Measurements from ENCODE around the gene CEP164.

CEP164 gene

GRCh38 chr11:117295438-117296137 is 32.1 kb upstream of the CEP164 start:
- no peak for TF ChIP-seq CTCF (IDR thresholded peaks at IDR 0.05; ENCODE audit: control extremely low read depth, extremely low read depth, low read depth, missing control alignments)
- POLR2A ChIA-PET = no interaction called here
- CTCF ChIA-PET = interaction anchor here (1.0 to 2.1 kb wide), 2 partner anchors 10 to 23 kb away, joined by 3 to 6 read pairs; no protein-coding TSS in a partner anchor
- no peak for DNase-seq (ENCODE audit: extremely low spot score)

GRCh38 chr11:117296881-117297280 is 30.8 kb upstream of the CEP164 start:
- TF ChIP-seq CTCF (IDR thresholded peaks at IDR 0.05; ENCODE audit: control extremely low read depth, extremely low read depth, low read depth, missing control alignments) = no peak
- CTCF ChIA-PET = interaction anchor here (2.1 kb wide), 1 partner anchor 11 kb away, joined by 6 read pairs; no protein-coding TSS in a partner anchor
- no peak for DNase-seq (ENCODE audit: extremely low spot score)
- POLR2A ChIA-PET = no interaction called here

GRCh38 chr11:117298195-117298594 is 29.5 kb upstream of the CEP164 start:
- CTCF ChIA-PET = no interaction called here
- POLR2A ChIA-PET = no interaction called here
- TF ChIP-seq CTCF (IDR thresholded peaks at IDR 0.05; ENCODE audit: control extremely low read depth, extremely low read depth, low read depth, missing control alignments) = no peak
- no peak for DNase-seq (ENCODE audit: extremely low spot score)

GRCh38 chr11:117299351-117300282 is 28.0 kb upstream of the CEP164 start:
- CTCF ChIA-PET = interaction anchor here (1.0 to 1.3 kb wide), 2 partner anchors 11 to 53 kb away, joined by 3 to 4 read pairs; no protein-coding TSS in a partner anchor

GRCh38 chr11:117300283-117300663 is 27.4 kb upstream of the CEP164 start:
- POLR2A ChIA-PET = no interaction called here
- no peak for TF ChIP-seq CTCF (IDR thresholded peaks at IDR 0.05; ENCODE audit: control extremely low read depth, extremely low read depth, low read depth, missing control alignments)
- CTCF ChIA-PET = interaction anchor here (1.0 to 1.3 kb wide), 2 partner anchors 10 to 54 kb away, joined by 3 to 4 read pairs; no protein-coding TSS in a partner anchor
- DNase-seq (ENCODE audit: extremely low spot score) = no peak

More at GRCh38 chr11:117299351-117300282, 28.0 kb upstream of the CEP164 start:
- DNase-seq (ENCODE audit: extremely low spot score) = no peak
- TF ChIP-seq CTCF (IDR thresholded peaks at IDR 0.05; ENCODE audit: control extremely low read depth, extremely low read depth, low read depth, missing control alignments) = no peak
- POLR2A ChIA-PET = no interaction called here

- no peak for TF ChIP-seq CTCF (IDR thresholded peaks at IDR 0.05; ENCODE audit: control extremely low read depth, extremely low read depth, low read depth, missing control alignments)
- no peak for DNase-seq (ENCODE audit: extremely low spot score)
- POLR2A ChIA-PET = no interaction called here
- CTCF ChIA-PET = interaction anchor here (1.3 kb wide), 1 partner anchor 10 kb away, joined by 4 read pairs; no protein-coding TSS in a partner anchor
Observed at GRCh38 chr11:117300773-117301172, 26.9 kb upstream of the CEP164 start.
